GM19043 (cell line): ENCODE data around the gene TARBP1.

ENCODE experiments used
- ATAC-seq: cut with Tn5 transposase; IDR thresholded peaks from one replicate; pipeline ENCODE4 v1.9.1; 2021; ENCODE audit warnings: low read depth; ENCODE audit not compliant: unreplicated experiment

Gene TARBP1

DNA sequence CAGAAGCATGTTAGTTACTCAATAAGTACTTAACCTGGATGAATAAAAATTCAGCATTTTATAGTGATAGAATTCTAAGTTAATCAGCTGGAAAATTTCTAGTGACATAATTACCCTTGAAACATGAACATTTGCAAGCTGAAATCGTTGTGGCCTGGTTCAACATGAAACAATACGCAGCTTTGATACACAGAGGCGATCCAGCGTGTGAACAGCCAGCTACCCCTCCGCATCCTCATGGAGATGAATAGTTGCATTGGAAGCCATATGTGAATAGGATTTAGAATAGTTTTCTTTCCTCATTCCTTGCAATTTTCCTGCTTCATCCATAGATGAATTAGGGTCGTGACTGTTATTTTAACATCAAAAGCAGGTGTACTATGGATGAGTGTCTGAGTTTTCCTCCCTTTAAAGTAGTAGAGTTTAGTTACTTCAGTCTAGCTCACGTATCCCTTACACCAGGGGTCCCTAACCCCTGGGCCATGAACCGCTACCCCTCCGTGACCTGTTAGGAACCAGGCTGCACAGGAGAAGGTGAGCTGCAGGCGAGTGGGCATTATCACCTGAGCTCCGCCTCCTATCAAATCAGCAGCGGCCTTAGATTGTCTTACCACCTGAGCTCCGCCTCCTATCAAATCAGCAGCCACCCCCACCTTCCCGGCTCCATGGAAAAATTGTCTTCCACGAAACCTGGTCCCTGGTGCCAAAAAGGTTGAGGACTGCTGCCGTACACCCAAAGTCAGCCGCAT, 6.2 kb upstream of the TARBP1 start:
- no peak for ATAC-seq

DNA sequence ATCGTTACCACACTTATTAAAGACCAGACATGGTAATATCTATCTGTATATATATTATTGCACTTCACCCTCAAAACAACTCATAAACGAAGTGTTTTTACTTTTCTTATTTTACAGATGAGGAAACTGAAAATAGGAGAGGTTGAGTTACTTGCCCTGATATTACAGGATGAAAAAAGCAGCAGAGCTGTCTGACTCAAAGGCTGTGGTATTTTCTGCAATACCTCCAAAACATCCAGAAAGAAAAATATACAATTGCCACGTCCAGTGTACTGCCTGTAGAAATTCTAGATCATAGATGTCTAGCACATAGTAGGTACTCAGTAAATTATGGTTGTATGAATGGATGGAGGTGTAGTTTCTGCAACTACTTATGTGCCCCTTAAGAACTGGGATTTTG, 5.2 kb upstream of the TARBP1 start:
- ATAC-seq, result no peak

DNA sequence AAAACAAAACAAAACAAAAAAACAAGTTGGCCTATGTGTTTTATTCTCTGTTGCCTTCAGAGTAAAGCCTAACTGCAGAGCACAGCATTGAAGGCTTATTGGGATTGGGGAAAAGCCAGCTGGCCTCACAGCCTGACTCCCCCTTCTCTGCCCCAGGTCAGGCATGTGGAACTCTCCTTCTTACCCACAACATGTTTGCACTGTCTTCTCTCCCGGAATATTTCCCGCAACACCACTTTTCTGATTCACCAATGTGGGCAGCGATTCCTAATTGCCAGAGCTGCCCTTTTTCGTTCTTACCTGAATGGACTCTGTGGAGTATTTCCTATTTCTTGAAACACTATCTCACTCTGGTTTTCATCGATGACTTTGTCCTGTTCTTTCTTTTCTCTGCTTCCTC, 2.8 kb upstream of the TARBP1 start:
- no peak for ATAC-seq

DNA sequence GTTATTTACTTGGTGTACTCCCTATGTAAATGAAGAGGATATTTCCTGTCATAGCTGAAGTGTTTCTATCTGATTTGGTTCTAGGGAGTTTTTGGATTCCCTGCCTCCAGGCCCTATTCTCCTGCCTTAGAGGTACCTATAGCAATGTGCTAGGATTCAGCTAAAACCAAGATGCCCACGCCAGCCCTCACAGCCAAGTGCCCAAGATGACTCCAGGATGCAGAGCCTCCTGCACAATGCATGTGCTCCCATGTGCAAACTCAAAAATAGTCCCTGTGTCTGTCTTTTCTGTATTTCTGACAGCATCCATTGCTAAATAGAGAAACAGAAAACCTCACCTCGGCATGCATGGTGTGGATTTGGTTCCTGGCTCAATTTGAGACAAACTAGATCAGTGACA, 887 bp upstream of the TARBP1 start:
- ATAC-seq, result no peak

DNA sequence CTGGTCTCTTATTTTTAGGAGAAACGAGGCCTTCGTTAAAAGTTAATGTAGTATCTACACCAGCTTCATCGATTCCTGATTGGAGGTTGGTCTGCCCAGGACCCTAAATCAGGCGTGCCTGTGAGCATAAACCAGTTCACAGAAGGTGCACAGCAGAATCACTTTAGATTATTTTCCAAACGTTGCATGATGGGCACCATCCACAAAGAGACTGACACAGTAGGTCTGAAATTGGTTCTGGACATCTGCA, 256 bp upstream of the TARBP1 start:
- no peak for ATAC-seq

DNA sequence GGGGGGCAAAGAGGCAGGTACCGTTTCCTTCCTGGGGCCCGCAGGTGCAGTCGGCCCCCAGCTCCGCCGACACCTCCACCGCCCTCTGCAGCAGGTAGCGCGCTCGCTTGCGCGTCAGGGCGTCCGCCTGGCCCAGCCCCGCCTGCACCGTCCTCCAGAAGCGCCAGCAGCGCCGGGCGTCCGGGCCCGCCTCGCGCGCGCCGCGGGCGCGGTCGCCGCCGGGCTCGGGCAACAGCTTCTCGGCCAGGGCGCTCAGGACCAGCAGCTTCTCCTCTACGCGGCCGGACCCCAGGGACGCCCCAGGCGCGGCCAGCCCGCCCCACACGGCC, 863 bp downstream of the TARBP1 start:
- peak; percentile 54 for ATAC-seq

DNA sequence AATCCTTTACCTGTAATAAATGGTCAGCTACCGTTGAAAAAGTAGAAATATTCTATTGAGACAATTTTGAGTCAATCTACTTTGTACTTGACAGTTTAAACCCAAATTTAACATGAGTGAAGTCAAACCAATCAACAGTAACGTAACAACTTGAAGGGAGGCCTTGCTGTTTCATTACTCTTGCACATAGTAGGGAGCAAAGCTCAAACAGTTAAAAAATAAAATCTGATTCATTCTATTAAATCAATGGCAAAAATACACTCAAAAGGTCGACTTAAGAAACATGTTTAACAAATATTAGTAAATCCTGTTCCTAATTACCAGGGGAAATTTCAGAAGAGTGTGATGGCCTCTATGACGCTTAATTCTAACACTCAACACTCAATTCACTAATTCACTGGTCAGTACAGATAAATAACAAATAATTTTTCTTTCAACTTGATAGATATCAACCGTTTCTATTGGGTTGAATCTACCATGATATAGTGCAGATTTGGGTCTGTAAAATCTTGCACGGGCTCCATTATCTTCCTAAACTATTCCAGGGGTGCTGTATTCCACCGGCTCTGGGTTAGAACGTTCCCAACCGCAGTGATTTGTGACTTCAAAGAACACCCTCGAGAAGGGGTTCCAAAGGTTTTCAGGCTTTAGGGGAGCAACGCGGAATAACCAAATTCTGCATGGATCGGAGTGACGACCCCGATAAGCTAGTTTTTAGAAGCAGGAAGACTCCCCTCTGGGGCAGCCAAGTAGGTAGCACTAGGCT, 1.4 kb downstream of the TARBP1 start:
- no peak for ATAC-seq

DNA sequence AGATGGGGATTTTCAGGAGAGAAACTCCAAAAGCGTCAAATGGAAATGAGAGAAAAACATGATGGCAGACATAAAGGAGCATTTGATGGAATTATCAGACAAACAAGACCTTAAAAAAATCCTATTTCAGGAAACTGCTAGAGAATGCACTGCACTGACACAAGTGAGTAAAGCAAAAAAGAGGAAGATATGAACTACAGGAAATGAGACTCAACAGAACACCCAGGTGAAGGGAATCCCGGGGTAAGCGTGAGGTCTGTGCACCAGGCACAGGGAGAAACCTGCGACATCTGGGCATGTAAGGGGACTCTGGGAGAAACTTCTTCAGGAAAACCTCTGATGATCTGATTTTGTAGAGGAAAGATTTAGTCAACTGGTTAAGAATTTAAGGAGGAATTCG, 2.8 kb downstream of the TARBP1 start:
- ATAC-seq, result no peak

DNA sequence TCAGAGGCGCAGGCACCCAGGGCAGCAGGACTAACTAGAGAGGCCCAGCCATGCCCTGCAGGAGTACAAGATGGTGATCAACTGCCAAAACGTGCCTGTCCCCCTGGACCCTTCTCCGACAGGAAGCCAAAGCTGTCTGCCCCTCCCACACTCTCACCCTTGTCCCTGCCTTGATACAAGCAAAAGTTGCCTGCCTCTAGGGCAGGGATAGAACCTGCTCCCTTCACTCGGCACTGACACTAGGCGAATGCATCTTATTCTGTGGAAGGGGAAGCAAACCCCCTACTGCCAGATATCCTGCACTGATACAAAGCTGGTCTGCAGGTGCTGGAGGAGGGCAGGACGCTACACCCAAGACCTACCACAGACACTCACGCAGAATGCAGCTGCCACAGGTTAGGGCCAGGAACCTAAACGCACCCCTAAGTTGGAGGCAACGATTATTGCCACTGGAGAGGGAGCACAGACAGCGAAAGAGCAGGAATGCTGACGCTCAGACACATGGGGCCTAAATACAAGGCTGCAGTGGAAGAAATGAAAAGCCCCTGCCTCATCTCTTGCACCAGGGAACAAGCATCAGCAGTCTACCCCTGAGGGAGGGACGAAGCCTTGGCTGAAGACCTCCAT, 3.7 kb downstream of the TARBP1 start:
- no peak for ATAC-seq

DNA sequence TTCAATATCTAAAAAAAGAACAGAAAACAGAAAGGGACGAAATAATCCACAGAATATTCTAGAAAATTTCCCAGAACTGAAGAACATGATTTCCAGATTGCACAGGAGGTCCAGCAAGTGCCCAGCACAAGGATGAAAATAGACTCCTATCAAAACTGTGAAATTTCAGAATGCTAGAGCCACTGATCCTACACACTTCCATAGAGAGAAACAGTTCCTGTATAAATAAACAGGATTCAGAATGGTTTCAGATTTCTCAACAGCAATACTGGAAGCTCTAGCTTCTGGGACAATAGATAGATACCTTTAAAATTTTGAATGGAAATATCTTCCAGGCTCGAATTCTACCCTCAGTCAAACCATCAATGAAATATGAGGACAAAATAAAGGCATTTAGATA, 4.6 kb downstream of the TARBP1 start:
- ATAC-seq, result no peak

DNA sequence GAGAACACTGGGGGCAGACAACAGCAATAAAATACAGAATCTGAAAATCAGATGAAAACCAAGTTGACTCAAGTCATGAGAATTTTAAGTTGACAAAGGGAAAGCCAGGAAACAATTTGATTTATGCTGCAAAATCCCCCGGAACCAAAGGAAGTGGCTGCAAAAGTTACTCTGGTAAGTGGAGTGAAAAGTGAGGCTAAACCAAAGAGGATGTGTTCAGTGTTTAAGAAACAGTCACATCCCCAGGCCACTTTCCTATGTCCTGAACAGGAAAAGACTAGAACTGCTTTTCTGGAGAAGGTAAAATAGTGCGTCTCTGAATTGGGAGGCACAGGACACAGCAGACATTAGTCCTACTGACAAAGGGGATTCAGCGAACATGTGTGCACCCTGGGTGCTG, 5.9 kb downstream of the TARBP1 start:
- ATAC-seq, result no peak

DNA sequence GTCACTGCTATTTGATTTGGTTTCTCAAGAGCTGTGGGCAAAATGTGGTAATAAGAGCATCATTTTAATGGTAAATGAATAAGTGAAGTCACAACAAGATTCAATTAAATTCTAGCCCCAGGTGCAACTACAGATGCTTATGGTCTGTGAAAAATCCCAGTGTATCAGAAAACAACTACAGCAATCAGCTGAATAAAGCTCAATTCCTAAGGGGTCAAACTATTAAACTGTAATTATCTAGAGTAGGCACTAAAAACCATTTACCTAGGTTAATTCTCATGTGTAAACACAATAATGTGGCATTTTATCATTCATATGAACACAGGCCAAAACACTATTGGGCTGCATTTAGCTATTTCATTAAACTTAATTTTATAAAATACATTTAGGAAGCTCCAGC, 9.6 kb downstream of the TARBP1 start:
- no peak for ATAC-seq

DNA sequence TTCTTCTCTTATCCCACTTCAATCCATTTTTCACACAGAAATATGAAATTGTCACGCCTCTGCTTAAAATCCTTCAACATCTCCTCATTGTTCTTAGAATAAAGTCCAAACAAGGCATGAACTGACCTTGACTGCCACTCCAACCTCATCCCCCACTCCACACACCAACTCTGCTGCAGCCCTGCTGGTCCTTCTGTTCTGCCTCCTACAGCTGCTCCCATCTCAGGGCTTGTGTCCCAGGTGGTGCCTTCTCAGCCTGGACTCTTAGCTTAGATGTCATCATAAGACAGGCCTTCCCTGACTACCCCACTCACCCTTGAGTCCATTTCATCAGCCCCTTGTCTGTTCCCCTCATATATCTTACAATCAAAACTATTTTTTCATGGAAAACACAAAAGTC, 10.4 kb downstream of the TARBP1 start:
- ATAC-seq, result no peak

DNA sequence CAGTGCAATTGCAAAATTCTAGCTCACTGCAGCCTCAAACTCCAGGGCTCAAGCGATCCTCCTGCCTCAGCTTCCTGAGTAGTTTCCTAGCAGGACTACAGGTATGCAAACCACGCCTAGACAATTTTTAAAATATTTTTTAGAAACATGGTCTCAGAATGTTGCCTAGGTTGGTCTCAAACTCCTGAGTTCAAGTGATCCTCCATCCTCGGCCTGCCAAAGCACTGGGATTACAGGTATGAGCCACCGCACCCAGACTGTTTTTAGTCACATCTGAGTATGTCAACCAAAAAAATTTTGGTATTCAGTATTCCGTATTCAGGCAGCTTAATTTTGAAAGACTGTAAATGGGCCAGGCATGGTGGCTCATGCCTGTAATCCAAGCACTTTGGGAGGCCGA, 11.2 kb downstream of the TARBP1 start:
- ATAC-seq, result no peak

DNA sequence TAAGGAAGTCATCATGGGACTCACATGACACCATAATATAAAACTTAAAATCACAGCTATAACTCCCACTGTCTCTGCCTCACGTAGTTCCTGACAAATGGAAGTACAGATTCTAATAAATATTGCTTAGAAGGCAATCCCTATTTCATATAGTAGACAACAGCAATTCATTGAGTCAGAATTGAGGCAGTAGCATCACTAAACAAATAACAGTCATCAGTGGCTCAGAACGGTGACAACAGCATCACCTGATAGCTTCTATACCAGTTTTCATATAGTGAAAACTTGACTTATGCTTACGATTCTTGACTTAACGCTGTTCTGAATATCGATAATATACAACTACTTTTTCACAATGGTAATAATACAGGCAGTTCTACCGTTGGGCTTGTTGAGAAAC, 12.0 kb downstream of the TARBP1 start:
- ATAC-seq, result no peak

DNA sequence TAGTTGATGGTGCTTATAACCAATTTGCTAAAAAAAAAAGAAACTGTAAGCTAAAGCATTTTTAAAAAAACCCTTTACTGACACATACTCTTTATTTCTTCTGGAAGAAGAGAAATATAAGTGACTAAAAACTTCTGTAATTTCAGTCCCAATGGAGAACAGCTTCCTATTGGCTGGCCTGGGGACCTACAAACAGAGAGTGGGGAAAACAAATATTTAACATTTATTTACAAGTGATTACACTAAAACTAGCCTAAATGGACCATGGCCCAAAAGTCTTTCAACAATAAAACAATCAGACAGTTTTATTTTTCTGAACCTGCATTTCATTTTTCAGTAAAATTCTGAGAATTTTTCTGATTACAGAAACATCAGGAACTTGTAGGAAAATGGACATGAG, 15.2 kb downstream of the TARBP1 start:
- no peak for ATAC-seq

DNA sequence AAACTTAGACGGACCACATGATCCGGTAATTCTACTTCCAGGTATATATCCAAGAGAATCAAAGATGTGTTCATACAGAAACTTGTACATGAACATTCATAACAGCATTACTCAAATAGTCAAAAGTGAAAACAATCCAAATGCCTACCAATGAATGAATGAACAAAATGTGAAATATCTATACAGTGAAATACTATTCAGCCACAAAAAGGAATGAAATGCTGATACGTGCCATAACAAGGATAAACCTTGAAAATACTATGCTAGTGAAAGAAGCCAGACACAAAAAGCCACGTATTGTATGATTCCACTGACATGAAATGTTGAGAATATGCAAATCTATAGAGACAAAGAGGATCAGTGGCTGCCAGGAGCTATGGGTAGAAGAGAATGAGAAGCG, 18.3 kb downstream of the TARBP1 start:
- ATAC-seq, result no peak

DNA sequence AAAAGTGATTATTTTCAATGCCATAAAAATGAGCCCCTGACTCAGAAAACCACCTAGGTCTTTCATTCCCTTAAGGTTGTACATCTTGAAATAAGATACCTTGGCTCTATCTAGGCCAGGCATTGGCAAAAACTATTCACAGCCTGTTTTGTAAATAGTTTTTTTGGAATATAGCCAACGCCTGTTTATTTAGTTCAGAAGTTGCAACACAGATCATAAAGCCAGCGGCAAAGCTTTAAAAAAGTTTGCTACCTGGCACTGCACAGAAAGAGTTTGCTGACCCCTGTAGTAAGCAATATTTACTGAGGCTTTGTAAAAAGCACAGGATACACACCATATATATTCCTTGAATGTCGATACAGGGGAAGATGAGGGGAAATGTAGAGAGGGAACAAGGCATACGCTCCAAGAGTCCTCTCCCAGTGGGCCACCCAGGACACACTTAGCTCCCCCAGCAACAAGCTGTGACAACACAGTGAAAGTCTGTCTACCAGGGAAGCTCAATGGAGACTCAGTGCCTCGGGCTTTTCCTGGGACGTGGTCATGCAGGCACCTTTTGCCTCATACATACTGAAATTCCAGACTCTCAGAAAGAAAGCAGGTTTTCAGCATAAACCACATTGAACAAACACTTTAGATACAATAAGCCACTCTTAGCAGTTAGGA, 20.5 kb downstream of the TARBP1 start:
- no peak for ATAC-seq

DNA sequence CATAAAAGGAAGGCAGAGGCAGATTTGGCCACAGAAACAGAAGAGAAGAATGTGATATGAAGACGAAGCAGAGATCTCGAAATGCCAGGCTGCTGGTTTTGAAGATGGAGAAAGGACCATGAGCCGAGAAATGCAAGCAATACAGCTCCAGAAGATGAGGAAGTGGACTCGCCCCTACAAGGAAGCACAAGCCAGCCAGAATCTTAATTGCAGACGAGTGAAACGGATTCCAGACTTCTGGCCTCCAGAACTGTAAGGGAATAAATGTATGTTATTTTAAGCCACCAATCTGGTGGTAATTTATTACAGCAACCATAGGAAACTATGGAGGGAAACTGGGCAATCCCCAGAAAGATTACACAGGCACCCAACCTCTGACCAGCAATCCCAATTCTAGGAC, 24.1 kb downstream of the TARBP1 start:
- ATAC-seq, result no peak

DNA sequence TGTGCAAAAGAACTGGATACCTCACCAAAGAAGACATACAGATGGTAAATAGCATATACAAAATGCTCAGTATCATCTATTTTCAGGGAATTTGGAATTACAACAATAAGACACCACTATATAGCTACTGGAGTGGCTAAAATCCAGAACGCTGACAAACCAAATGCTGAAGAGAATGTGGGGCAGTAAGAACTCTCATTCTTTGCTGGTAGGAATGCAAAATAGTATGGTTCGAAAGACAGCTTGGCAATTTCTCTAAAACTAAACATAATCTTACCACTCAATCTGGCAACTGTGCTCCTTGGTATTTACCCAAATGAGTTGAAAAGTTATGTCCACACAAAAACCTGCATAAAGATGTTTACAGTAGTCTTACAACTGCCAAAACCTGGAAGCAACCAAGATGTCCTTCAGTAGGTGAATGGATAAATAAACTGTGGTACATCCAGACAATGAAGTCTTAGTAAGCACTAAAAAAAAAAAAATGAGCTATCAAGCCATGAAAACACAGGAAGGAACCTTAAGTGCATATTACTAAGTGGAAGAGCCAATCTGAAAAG, 26.5 kb downstream of the TARBP1 start:
- no peak for ATAC-seq

DNA sequence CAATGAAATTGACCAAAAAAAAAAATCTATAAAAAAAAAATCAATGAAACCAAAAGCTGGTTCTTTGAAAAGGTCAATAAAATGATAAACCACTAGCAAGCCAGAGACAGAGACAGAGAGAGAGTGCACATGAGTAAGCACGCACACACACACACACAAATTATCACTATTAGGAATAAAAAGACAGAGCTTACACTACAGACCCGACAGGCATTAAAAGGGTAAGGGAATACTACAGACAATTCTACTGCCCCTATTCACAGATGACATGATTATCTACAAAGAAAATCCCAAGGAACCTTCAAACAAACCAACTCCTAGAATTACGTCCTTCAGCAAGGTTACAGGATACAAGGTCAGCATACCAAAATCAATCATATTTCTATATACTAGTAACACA, 38.6 kb downstream of the TARBP1 start:
- no peak for ATAC-seq
